Stimulated activated CD8-positive, alpha-beta memory T cell treated with anti-CD3 and anti-CD28 coated beads, Interleukin-12 subunit alpha, Interleukin-12 subunit beta, amount 100 ng/mL, for 24 hours (primary cell): ENCODE data around the gene LMO2.

Source experiments
- DNase-seq: peaks from one replicate; pipeline ENCODE4 v3.0.0-alpha.2; 2020; ENCODE audit errors: extremely low read depth

Gene LMO2

DNA sequence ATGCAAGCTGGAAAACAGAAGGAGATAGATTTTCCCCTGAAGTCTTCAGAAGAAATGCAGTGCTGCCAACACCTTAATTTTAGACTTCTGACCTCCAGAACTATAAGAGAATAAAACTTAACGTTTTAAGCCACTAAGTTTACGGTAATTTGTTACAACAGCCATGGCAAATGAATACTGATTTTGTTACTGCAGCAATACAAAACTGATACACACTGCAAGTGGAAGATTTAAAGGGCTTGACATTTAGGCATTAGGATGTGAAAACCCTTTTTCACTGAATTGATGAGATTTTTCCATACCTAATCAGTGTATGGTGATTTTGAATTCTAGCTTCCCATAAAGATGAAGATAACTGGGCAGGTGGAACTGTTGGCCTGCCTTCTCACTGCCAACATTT, 22.1 kb upstream of the LMO2 start:
- DNase-seq = no peak

GRCh38 chr11:33912405-33913361, 20.8 kb upstream of the LMO2 start:
- no peak for DNase-seq

- no peak for DNase-seq
Observed at GRCh38 chr11:33910958-33911339, 19.1 kb upstream of the LMO2 start.

- no peak for DNase-seq
Observed at GRCh38 chr11:33910296-33910957, 18.6 kb upstream of the LMO2 start.

GRCh38 chr11:33909552-33909951, 17.7 kb upstream of the LMO2 start:
- DNase-seq = no peak

- no peak for DNase-seq
Observed at GRCh38 chr11:33909150-33909549, 17.3 kb upstream of the LMO2 start.

DNA sequence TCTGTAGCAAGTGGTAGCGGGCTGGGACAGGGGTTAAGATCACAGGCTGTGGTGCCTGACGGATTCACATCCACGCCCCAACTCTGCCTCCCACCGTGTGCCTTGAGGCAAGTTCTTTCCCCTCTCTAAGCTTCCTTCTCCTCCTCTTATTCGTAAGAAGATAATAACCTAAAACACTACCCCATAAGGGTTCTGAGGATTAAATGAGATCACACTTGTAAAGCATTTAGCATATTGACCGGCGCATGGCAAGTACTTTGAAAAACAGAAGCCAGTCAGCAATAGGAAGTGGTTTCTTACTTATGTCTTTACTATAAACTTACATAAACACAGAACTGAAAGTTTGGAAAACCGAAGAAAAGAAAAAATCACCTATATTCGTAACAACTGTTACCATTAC, 15.5 kb upstream of the LMO2 start:
- DNase-seq = no peak

- no peak for DNase-seq
Observed at GRCh38 chr11:33906484-33907186, 14.8 kb upstream of the LMO2 start.

- no peak for DNase-seq
Observed at GRCh38 chr11:33904102-33904501, 12.2 kb upstream of the LMO2 start.

- DNase-seq = no peak
Observed at GRCh38 chr11:33900159-33900840, 8.4 kb upstream of the LMO2 start.

DNA sequence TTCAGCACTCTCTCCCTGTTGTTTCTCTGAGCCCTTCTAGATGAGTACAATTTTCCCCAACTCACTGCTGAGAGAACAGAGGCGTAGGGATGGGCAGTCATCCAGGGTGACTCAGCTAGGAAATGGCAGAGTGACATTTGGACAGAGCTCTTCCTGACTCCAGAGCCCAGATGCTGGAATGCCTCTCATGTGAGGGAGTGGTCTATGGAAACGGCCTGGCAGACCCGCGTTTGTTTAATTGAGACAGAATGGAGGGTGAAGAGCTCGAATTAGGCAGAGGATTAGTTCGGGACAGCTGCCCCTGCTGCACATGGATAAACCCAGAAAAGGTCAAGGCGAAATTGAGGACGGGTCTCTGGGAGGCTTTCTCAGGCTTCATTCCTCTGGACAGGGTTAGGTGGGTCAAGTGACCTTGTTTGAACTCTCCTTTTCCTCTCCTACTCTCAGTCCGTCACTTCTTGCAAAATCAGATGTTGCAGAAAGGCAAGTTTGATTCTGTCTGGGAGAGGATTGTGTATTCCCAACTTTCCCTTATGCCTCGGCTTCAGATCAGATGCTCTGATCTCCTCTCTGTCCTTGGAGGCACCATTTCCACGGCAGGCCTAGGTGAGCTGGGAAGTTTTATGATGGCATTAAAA, 7.6 kb upstream of the LMO2 start:
- DNase-seq = no peak

DNA sequence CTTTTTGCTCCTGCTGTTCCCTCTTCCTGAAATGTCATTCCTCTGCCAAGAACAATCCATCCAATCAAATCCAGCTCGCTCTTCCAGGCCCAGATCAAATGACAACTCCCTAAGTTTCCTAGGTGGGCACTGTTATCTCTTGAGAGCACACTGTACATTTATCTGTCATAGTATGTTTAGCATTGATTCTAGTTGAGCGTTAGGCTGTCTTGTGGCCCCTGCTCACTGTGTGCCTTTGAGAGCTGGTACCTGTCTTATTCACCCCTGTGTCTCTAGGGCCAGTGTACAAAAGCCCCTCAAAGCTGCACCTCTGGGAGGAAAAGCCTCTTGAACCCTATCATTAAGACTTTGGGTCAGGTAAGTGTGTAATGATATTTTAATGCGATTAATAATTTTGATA, 7.1 kb upstream of the LMO2 start:
- DNase-seq = no peak

DNA sequence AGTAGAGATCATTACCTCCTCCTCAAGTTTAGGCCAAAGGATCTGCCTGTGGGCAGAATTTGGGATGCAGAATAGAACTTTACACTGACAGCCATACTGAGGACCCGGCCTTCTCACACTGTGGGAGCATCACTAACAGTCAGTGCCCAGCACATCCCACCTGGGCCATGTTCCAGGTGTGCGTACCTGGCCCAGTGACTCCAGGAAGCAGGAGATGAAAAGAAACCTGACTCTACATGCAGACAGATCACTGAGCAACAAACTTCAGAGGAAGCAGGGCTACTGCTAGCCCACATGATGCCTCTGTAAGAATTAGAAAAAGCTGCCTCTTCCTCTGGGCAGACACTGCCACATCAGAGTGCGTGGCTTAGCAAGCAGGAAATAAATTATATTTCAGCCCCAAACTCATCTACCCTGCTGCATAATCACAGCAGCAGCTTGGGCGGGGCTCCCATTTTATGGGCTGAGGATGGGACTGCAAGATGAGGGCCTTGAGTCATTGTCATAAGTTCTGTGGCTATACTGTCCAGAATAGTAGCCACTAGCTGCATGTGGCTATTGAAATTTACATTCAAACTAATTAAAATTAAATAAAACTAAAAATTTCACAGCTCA, 6.0 kb upstream of the LMO2 start:
- no peak for DNase-seq

DNA sequence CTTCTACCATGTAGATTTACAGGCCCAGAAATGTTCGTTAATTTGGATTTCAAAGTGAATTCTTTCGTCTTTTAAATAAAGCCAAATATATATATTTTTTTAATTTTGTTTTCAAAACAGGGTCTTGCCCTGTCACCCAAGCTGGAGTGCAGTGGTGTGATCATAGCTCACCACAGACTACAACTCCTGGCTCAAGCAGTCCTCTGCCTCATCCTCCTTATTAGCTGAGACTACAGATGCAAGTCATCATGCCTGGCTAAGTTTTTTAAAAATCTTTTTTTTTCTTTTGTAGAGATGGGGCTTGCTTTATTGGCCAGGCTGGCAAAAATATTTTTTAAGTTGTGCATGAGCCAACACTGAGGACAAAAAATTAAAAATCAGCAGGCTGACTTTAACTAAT, 5.0 kb upstream of the LMO2 start:
- DNase-seq = no peak

- DNase-seq = no peak
Observed at GRCh38 chr11:33895752-33896137, 3.9 kb upstream of the LMO2 start.

GRCh38 chr11:33894398-33894746, 2.5 kb upstream of the LMO2 start:
- no peak for DNase-seq

GRCh38 chr11:33893711-33894397, 2.0 kb upstream of the LMO2 start:
- DNase-seq = peak; percentile 51

- no peak for DNase-seq
Observed at GRCh38 chr11:33892906-33893594, 1.2 kb upstream of the LMO2 start.

GRCh38 chr11:33889821-33890378, 2.0 kb downstream of the LMO2 start:
- no peak for DNase-seq

DNA sequence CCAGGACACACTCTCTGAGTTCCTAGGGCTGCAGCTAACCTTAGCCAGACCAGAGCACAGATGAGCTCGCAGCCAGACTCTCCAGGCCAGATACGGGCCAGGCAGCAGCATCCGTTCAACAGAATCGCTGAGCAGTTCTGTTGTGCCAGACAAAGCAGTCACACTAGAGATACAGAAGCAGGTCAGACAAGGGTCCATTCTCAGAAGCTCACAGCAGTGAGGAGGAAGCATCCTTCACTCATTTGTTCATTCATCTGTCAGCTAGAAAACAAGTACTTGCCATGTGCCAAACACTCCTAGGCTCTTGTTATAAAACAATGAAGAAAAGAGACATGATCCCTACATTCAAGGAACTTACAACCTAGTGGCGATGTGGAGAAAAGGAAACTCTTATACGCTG, 2.6 kb downstream of the LMO2 start:
- DNase-seq = no peak
